GM12875 (cell line): Measurements from ENCODE around the gene ALLC.

Experiments used
- H3K4me3 ChIP-seq: one replicate; pipeline ENCODE4 v1.5.1; 2011; ENCODE audit warnings: low read depth, low read length, control low read depth
- CTCF ChIP-seq: IDR thresholded peaks from 2 replicates; pipeline ENCODE4 v1.5.1; 2011; ENCODE audit warnings: low read depth, mild to moderate bottlenecking, control low read depth, inconsistent platforms, low read length, moderate library complexity, borderline replicate concordance; ENCODE audit not compliant: insufficient read depth

The ALLC gene

DNA sequence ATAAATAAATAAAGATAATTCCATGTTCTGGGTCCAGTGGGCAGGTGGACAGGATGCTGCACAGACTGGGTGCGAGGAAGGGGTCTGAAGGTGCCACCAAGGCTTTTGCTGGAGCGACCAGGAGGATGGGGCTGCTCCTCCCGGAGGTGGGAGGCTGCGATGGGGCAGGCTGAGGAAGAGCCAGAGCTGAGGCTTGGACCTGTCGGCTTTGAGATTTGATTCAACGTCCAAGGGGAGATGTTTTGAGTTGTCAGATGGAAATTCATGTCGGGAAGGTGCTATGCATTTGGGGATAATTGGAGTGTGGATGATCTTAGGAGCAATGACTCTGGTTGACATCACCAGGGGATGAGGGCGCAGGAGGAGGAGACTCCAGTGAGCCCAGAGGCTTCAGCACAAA is 11.7 kb downstream of the ALLC start:
- no peak overlapping the region for H3K4me3 ChIP-seq
- no peak for TF ChIP-seq CTCF

DNA sequence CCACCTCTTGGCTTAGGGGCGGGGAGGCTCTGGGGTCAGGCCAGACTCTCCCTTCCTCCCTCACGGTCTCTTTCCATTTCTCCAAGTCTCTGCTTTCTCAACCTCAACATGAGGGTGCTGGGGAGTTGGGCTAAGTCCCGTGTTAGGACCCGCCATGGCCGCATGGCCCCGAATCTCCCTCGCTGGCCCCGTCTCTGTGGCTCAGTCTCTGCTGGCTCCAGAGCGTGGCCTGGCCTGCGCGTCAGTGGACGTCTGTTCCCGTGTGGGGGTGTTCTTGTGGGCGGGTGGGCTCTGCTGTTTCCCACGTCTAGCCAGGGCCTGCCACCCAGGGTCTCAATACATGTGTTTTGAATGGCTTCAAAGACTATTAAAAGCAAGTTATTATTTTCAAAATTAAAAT is 12.4 kb downstream of the ALLC start:
- no peak for TF ChIP-seq CTCF
- H3K4me3 ChIP-seq = no peak overlapping the region

DNA sequence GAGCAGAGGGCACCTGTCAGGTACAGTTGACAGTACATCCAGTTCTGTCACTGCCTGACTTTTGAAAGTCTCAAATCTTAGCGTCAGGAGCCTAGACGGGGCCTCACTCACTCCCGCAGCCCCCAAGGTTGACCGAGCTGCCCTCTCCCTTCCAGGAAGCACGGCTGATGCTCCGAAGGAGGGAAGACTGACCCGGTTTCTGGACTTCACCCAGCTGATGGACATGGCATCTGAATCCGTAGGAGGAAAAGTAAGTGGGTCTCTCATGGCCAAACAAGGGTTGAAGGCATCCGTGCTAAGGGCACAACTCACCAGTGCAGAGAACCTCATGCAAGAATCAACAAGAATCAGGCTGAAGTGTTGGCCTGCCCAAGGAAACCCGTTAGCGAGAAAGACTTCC is 12.9 kb downstream of the ALLC start:
- no peak for TF ChIP-seq CTCF
- no peak overlapping the region for H3K4me3 ChIP-seq

- no peak for TF ChIP-seq CTCF
- no peak overlapping the region for H3K4me3 ChIP-seq
Observed at GRCh38 chr2:3672861-3673678, 15.1 kb downstream of the ALLC start.

- H3K4me3 ChIP-seq = no peak overlapping the region
- no peak for TF ChIP-seq CTCF
Observed at GRCh38 chr2:3674066-3674845, 16.3 kb downstream of the ALLC start.

DNA sequence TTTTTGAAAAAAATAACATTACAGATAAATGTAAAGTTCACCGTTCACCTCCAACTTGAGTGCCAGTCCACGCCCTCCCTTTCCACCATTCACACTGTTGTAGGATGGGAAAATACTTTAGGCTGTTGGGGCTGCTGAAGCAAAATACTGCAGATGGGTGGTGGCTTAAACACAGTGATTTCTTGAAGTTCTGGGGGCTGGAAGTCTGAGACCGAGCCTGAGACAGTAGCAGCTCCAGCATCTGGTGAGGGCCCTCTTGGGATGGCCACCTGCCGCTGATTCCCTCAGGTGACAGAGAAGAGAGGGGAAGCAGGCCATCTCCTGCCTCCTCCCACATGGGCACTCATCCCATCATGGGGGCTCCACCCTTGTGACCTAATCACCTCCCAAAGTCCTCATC is 17.7 kb downstream of the ALLC start:
- no peak overlapping the region for H3K4me3 ChIP-seq
- TF ChIP-seq CTCF = no peak
